Measurements from ENCODE around the gene KRT83. TPM values are rescaled to one million over a fixed set of nuclear protein-coding genes. Genes with fewer than 3 reads are reported as not detected.

The KRT83 gene
- total RNA-seq, 1 donor from 2014 or later: not detected

GRCh38 chr12:52327830-52328500 lies 6.8 kb upstream of the KRT83 start:
- no peak overlapping the region for H3K27ac ChIP-seq
- H3K9me3 Mint-ChIP-seq: no peaks in the 10 kb centered on the region
- H3K4me3 Mint-ChIP-seq: no peak overlapping the region
- no peak overlapping the region for H3K4me3 ChIP-seq
- H3K36me3 Mint-ChIP-seq: no peaks in the 10 kb centered on the region
- no peaks in the 10 kb centered on the region for H3F3A ChIP-seq (ENCODE audit: low read depth)
- H3K4me1 Mint-ChIP-seq: peaks cover 3% of the 10 kb centered on the region
- peaks cover 9% of the 10 kb centered on the region for H3K27me3 Mint-ChIP-seq (ENCODE audit: insufficient read depth, low read depth)
- no peak for DNase-seq (ENCODE audit: low spot score)
- peaks cover 6% of the 10 kb centered on the region for H3K4me1 ChIP-seq
- H3K9me3 ChIP-seq (ENCODE audit: low read depth): no peaks in the 10 kb centered on the region
- TF ChIP-seq CTCF (IDR thresholded peaks at IDR 0.05) (no peak), EZH2phosphoT487 (IDR thresholded peaks at IDR 0.05) (no peak), EZH2 (IDR thresholded peaks at IDR 0.05) (no peak)
- no peaks in the 10 kb centered on the region for H3K79me2 ChIP-seq (ENCODE audit: low read depth)
- no peak overlapping the region for H3K27ac Mint-ChIP-seq
- no peaks in the 10 kb centered on the region for H3K36me3 ChIP-seq
- no peaks in the 10 kb centered on the region for H4K20me1 ChIP-seq (ENCODE audit: low read depth)
- no peak overlapping the region for H2AFZ ChIP-seq (replicated peaks)
- H3K9ac ChIP-seq: no peak overlapping the region
- no peak overlapping the region for H3K4me2 ChIP-seq
- no peaks in the 10 kb centered on the region for H3K27me3 ChIP-seq

GRCh38 chr12:52327052-52327829 lies 6.0 kb upstream of the KRT83 start:
- Histone ChIP-seq H2AFZ (replicated peaks) (peak overlapping the region; percentile 58), H3K4me2 (no peak overlapping the region), H4K20me1 (ENCODE audit: low read depth) (no peaks in the 10 kb centered on the region), H3K36me3 (no peaks in the 10 kb centered on the region), H3K27ac (no peak overlapping the region), H3K27me3 (no peaks in the 10 kb centered on the region), H3K4me1 (peaks cover 6% of the 10 kb centered on the region), H3K9me3 (ENCODE audit: low read depth) (no peaks in the 10 kb centered on the region), H3K79me2 (ENCODE audit: low read depth) (no peaks in the 10 kb centered on the region), H3K4me3 (no peak overlapping the region), H3K9ac (no peak overlapping the region), H3F3A (ENCODE audit: low read depth) (no peaks in the 10 kb centered on the region)
- H3K9me3 Mint-ChIP-seq: no peaks in the 10 kb centered on the region
- TF ChIP-seq EZH2phosphoT487 (IDR thresholded peaks at IDR 0.05): no peak
- no peak for TF ChIP-seq EZH2 (IDR thresholded peaks at IDR 0.05)
- TF ChIP-seq CTCF (IDR thresholded peaks at IDR 0.05): peak; percentile 84
- peaks cover 9% of the 10 kb centered on the region for H3K27me3 Mint-ChIP-seq (ENCODE audit: insufficient read depth, low read depth)
- H3K4me1 Mint-ChIP-seq: peaks cover 3% of the 10 kb centered on the region
- H3K27ac Mint-ChIP-seq: no peak overlapping the region
- H3K36me3 Mint-ChIP-seq: no peaks in the 10 kb centered on the region
- DNase-seq (ENCODE audit: low spot score): peak; percentile 89
- no peak overlapping the region for H3K4me3 Mint-ChIP-seq

GRCh38 chr12:52324153-52324444 lies 2.9 kb upstream of the KRT83 start:
- Mint-ChIP-seq H3K4me1 (peaks cover 3% of the 10 kb centered on the region), H3K4me3 (peak overlapping the region; percentile 62), H3K36me3 (no peaks in the 10 kb centered on the region), H3K27ac (no peak overlapping the region), H3K9me3 (no peaks in the 10 kb centered on the region), H3K27me3 (ENCODE audit: insufficient read depth, low read depth) (peaks cover 9% of the 10 kb centered on the region)
- H3K9me3 ChIP-seq (ENCODE audit: low read depth): no peaks in the 10 kb centered on the region
- no peak for DNase-seq (ENCODE audit: low spot score)
- H3F3A ChIP-seq (ENCODE audit: low read depth): no peaks in the 10 kb centered on the region
- TF ChIP-seq CTCF (IDR thresholded peaks at IDR 0.05) (no peak), EZH2 (IDR thresholded peaks at IDR 0.05) (no peak), EZH2phosphoT487 (IDR thresholded peaks at IDR 0.05) (no peak)
- H3K4me3 ChIP-seq: no peak overlapping the region
- H4K20me1 ChIP-seq (ENCODE audit: low read depth): no peaks in the 10 kb centered on the region
- H3K4me2 ChIP-seq: no peak overlapping the region
- no peak overlapping the region for H2AFZ ChIP-seq (replicated peaks)
- H3K36me3 ChIP-seq: no peaks in the 10 kb centered on the region
- H3K27ac ChIP-seq: no peak overlapping the region
- no peak overlapping the region for H3K9ac ChIP-seq
- H3K27me3 ChIP-seq: no peaks in the 10 kb centered on the region
- H3K79me2 ChIP-seq (ENCODE audit: low read depth): no peaks in the 10 kb centered on the region
- H3K4me1 ChIP-seq: peaks cover 6% of the 10 kb centered on the region
